ENCODE data around the gene FBXO2. TPM values are rescaled to one million over a fixed set of nuclear protein-coding genes. Genes with fewer than 3 reads are reported as not detected.
A peak's percentile ranks its signal among the peaks of the same experiment; 100 is the strongest.
"Not testable (repeated sequence)": the region's sequence is repeated elsewhere in the genome, so short reads cannot be mapped to it uniquely, and the experiment has no call there.

Gene FBXO2
- total RNA-seq, 1 donor from 2014 or later: 0.56 TPM

GRCh38 chr1:11645270-11645669, 9.0 kb downstream of the FBXO2 start:
- Histone ChIP-seq H3K4me1 (peaks cover 7% of the 10 kb centered on the region), H3F3A (ENCODE audit: low read depth) (peaks cover 25% of the 10 kb centered on the region), H4K20me1 (ENCODE audit: low read depth) (peaks cover 23% of the 10 kb centered on the region), H2AFZ (replicated peaks) (no peak overlapping the region), H3K36me3 (no peaks in the 10 kb centered on the region), H3K9ac (no peak overlapping the region), H3K4me2 (no peak overlapping the region), H3K27me3 (peaks cover 28% of the 10 kb centered on the region), H3K27ac (no peak overlapping the region), H3K4me3 (no peak overlapping the region), H3K79me2 (ENCODE audit: low read depth) (no peaks in the 10 kb centered on the region), H3K9me3 (ENCODE audit: low read depth) (no peaks in the 10 kb centered on the region)
- no peak for DNase-seq (ENCODE audit: low spot score)
- H3K9me3 Mint-ChIP-seq: no peaks in the 10 kb centered on the region
- no peak overlapping the region for H3K27ac Mint-ChIP-seq
- H3K4me1 Mint-ChIP-seq: peaks cover 3% of the 10 kb centered on the region
- peaks cover 36% of the 10 kb centered on the region for H3K27me3 Mint-ChIP-seq (ENCODE audit: insufficient read depth, low read depth)
- no peaks in the 10 kb centered on the region for H3K36me3 Mint-ChIP-seq
- no peak overlapping the region for H3K4me3 Mint-ChIP-seq
- TF ChIP-seq CTCF (IDR thresholded peaks at IDR 0.05): no peak
- no peak for TF ChIP-seq EZH2phosphoT487 (IDR thresholded peaks at IDR 0.05)
- no peak for TF ChIP-seq EZH2 (IDR thresholded peaks at IDR 0.05)

GRCh38 chr1:11643782-11644181, 10.4 kb downstream of the FBXO2 start:
- H3K27ac ChIP-seq: no peak overlapping the region
- Mint-ChIP-seq H3K9me3 (no peaks in the 10 kb centered on the region), H3K36me3 (no peaks in the 10 kb centered on the region), H3K4me1 (no peaks in the 10 kb centered on the region), H3K27ac (no peak overlapping the region), H3K4me3 (no peak overlapping the region), H3K27me3 (ENCODE audit: insufficient read depth, low read depth) (peaks cover 24% of the 10 kb centered on the region)
- no peak overlapping the region for H3K9ac ChIP-seq
- peaks cover 13% of the 10 kb centered on the region for H3K27me3 ChIP-seq
- no peak overlapping the region for H2AFZ ChIP-seq (replicated peaks)
- no peaks in the 10 kb centered on the region for H3K36me3 ChIP-seq
- H3K4me2 ChIP-seq: no peak overlapping the region
- peaks cover 13% of the 10 kb centered on the region for H3F3A ChIP-seq (ENCODE audit: low read depth)
- peaks cover 11% of the 10 kb centered on the region for H4K20me1 ChIP-seq (ENCODE audit: low read depth)
- H3K4me1 ChIP-seq: peaks cover 7% of the 10 kb centered on the region
- TF ChIP-seq CTCF (IDR thresholded peaks at IDR 0.05): no peak
- no peak for TF ChIP-seq EZH2 (IDR thresholded peaks at IDR 0.05)
- no peak for TF ChIP-seq EZH2phosphoT487 (IDR thresholded peaks at IDR 0.05)
- no peak overlapping the region for H3K4me3 ChIP-seq
- H3K79me2 ChIP-seq (ENCODE audit: low read depth): no peaks in the 10 kb centered on the region
- H3K9me3 ChIP-seq (ENCODE audit: low read depth): no peaks in the 10 kb centered on the region
- no peak for DNase-seq (ENCODE audit: low spot score)

GRCh38 chr1:11642418-11643017, 11.7 kb downstream of the FBXO2 start:
- not testable (repeated sequence) for H2AFZ ChIP-seq (replicated peaks); H3K27ac Mint-ChIP-seq; H3K27ac ChIP-seq; H3K9me3 Mint-ChIP-seq; H3K4me3 Mint-ChIP-seq; H3K36me3 ChIP-seq; H3K4me1 Mint-ChIP-seq; H3K9ac ChIP-seq; H3K4me3 ChIP-seq; H3K4me2 ChIP-seq; H3K9me3 ChIP-seq (ENCODE audit: low read depth); H4K20me1 ChIP-seq (ENCODE audit: low read depth); H3K79me2 ChIP-seq (ENCODE audit: low read depth); H3F3A ChIP-seq (ENCODE audit: low read depth); H3K36me3 Mint-ChIP-seq; H3K27me3 ChIP-seq; H3K4me1 ChIP-seq
- peak; percentile 82 for DNase-seq (ENCODE audit: low spot score)
- H3K27me3 Mint-ChIP-seq (ENCODE audit: insufficient read depth, low read depth): peaks cover 18% of the 10 kb centered on the region
- peak; percentile 98 for TF ChIP-seq CTCF (IDR thresholded peaks at IDR 0.05)

Measured in neural progenitor cell (in vitro differentiated cells).